GM23338 (cell line): ENCODE data around the gene CCR7. TPM values are rescaled to one million over a fixed set of nuclear protein-coding genes. Genes with fewer than 3 reads are reported as not detected.

Experiments
- ATAC-seq: fragments of 200-7000 bp; cut with Tn5 transposase; 3 replicates; pipeline ENCODE4 v1.9.1; 2020
- DNase-seq: peaks from one replicate; pipeline ENCODE4 v3.0.0-alpha.2; 2015; ENCODE audit warnings: low spot score
- H2AFZ ChIP-seq: fragments of 200-600 bp; sonication (generic); 2 replicates; pipeline ENCODE4 v1.8.0; 2016; ENCODE audit warnings: antibody characterized with exemption, mild to moderate bottlenecking, moderate library complexity
- H3F3A ChIP-seq: fragments of 200-600 bp; sonication (generic); replicated peaks from 2 replicates; pipeline ENCODE4 v1.8.0; 2017; ENCODE audit warnings: antibody characterized with exemption, mixed run types, low read depth
- H3K27ac ChIP-seq: fragments of 200-600 bp; sonication (generic); 2 replicates; pipeline ENCODE4 v1.6.1; 2016; ENCODE audit warnings: low read depth
- H3K27me3 ChIP-seq: fragments of 200-600 bp; sonication (generic); 2 replicates; pipeline ENCODE4 v1.8.0; 2016; ENCODE audit warnings: mild to moderate bottlenecking, mixed run types, moderate library complexity; ENCODE audit not compliant: insufficient read depth
- H3K36me3 ChIP-seq: fragments of 200-600 bp; sonication (generic); 2 replicates; pipeline ENCODE4 v1.8.0; 2016; ENCODE audit warnings: mild to moderate bottlenecking; ENCODE audit not compliant: insufficient read depth
- H3K4me1 ChIP-seq: fragments of 200-600 bp; sonication (generic); 2 replicates; pipeline ENCODE4 v1.8.0; 2016; ENCODE audit warnings: mild to moderate bottlenecking, moderate library complexity; ENCODE audit not compliant: insufficient read depth
- H3K4me2 ChIP-seq: fragments of 200-600 bp; sonication (generic); 2 replicates; pipeline ENCODE4 v1.7.1; 2017; ENCODE audit warnings: mixed run types
- H3K4me3 ChIP-seq: fragments of 200-600 bp; sonication (generic); 2 replicates; pipeline ENCODE4 v1.6.1; 2016; ENCODE audit warnings: mixed run types
- H3K79me2 ChIP-seq: fragments of 200-600 bp; sonication (generic); replicated peaks from 2 replicates; pipeline ENCODE4 v1.8.0; 2017; ENCODE audit warnings: mild to moderate bottlenecking; ENCODE audit not compliant: insufficient read depth
- H3K9me2 ChIP-seq: fragments of 200-600 bp; sonication (generic); 2 replicates; pipeline ENCODE4 v1.8.0; 2017; ENCODE audit not compliant: insufficient read depth
- H4K20me1 ChIP-seq: fragments of 200-600 bp; sonication (generic); replicated peaks from 2 replicates; pipeline ENCODE4 v1.8.0; 2017; ENCODE audit warnings: mild to moderate bottlenecking; ENCODE audit not compliant: insufficient read depth
- H3K27ac Mint-ChIP-seq: 2 replicates; pipeline ENCODE4 v1.8.0; 2020; ENCODE audit warnings: inconsistent platforms, mild to moderate bottlenecking, moderate library complexity, mixed read lengths
- H3K27me3 Mint-ChIP-seq: 3 replicates; pipeline ENCODE4 v1.8.0; 2022; ENCODE audit warnings: low read depth, mild to moderate bottlenecking, moderate library complexity, mixed read lengths, inconsistent platforms; ENCODE audit not compliant: insufficient read depth, poor library complexity
- H3K36me3 Mint-ChIP-seq: 3 replicates; pipeline ENCODE4 v1.8.0; 2021; ENCODE audit warnings: low read depth, mild to moderate bottlenecking, inconsistent platforms, moderate library complexity, mixed read lengths
- H3K4me1 Mint-ChIP-seq: 3 replicates; pipeline ENCODE4 v1.8.0; 2020; ENCODE audit warnings: mild to moderate bottlenecking, inconsistent platforms, mixed read lengths
- H3K4me3 Mint-ChIP-seq: 3 replicates; pipeline ENCODE4 v1.8.0; 2021; ENCODE audit warnings: moderate library complexity, mild to moderate bottlenecking, inconsistent platforms, mixed read lengths
- H3K9me3 Mint-ChIP-seq: 3 replicates; pipeline ENCODE4 v1.8.0; 2020; ENCODE audit warnings: moderate library complexity, mild to moderate bottlenecking, inconsistent platforms, mixed read lengths
- CREB1 ChIP-seq: fragments of 250-450 bp; sonication (Bioruptor Pico); IDR thresholded peaks from 2 replicates; pipeline ENCODE4 v1.5.0; 2020; ENCODE audit warnings: low read depth, mild to moderate bottlenecking, moderate library complexity
- ETS1 ChIP-seq: IDR thresholded peaks from 2 replicates; pipeline ENCODE4 v1.6.1; 2016; ENCODE audit warnings: antibody characterized with exemption
- EZH2 ChIP-seq: fragments of 200-600 bp; sonication (generic); IDR thresholded peaks from one replicate; pipeline ENCODE4 v1.8.0; 2017; ENCODE audit warnings: antibody characterized with exemption, mild to moderate bottlenecking, low read depth; ENCODE audit not compliant: unreplicated experiment
- EZH2phosphoT487 ChIP-seq: fragments of 200-600 bp; sonication (generic); IDR thresholded peaks from one replicate; pipeline ENCODE4 v1.8.1; 2018; ENCODE audit warnings: antibody characterized with exemption; ENCODE audit not compliant: unreplicated experiment
- JUNB ChIP-seq: IDR thresholded peaks from one replicate; pipeline ENCODE4 v1.6.1; 2016; ENCODE audit warnings: antibody characterized with exemption; ENCODE audit not compliant: unreplicated experiment
- NANOG ChIP-seq: IDR thresholded peaks from 2 replicates; pipeline ENCODE4 v1.6.1; 2016; ENCODE audit warnings: antibody characterized with exemption, borderline replicate concordance
- POLR2AphosphoS5 ChIP-seq: IDR thresholded peaks from 2 replicates; pipeline ENCODE4 v1.6.1; 2016; ENCODE audit warnings: antibody characterized with exemption, low read depth
- REST ChIP-seq: IDR thresholded peaks from one replicate; pipeline ENCODE4 v1.6.1; 2018; ENCODE audit warnings: antibody characterized with exemption; ENCODE audit not compliant: unreplicated experiment
- STAT1 ChIP-seq: IDR thresholded peaks from one replicate; pipeline ENCODE4 v1.6.1; 2016; ENCODE audit warnings: antibody characterized with exemption; ENCODE audit not compliant: unreplicated experiment
- ZNF114 ChIP-seq: fragments of 250-450 bp; sonication (Bioruptor Pico); IDR thresholded peaks from 2 replicates; pipeline ENCODE4 v1.5.0; 2020; ENCODE audit warnings: mild to moderate bottlenecking, moderate library complexity
- ZNF331 ChIP-seq: fragments of 250-450 bp; sonication (Bioruptor Pico); IDR thresholded peaks from 2 replicates; pipeline ENCODE4 v1.5.0; 2020; ENCODE audit warnings: low read depth, mild to moderate bottlenecking, moderate library complexity
- polyA plus RNA-seq: library from polyadenylated mRNA; unstranded; fragments of >200 nt; fragmentation: Nextera tagmentation; extraction: Ambion mirVana; gene quantifications from 2 replicates; pipeline ENCODE4 v1.2.1, GENCODE V29; 2016
- total RNA-seq: library from RNA; depleted of rRNA; stranded (reverse); fragments of >200 nt; shearing (Covaris generic); gene quantifications from 2 replicates; pipeline ENCODE4 v1.2.3, GENCODE V29; 2014
- TF ChIP-seq, protein P1 (sequence below): fragments of 250-450 bp; sonication (Bioruptor Pico); IDR thresholded peaks from 2 replicates; pipeline ENCODE4 v1.5.0; 2020; ENCODE audit warnings: mild to moderate bottlenecking, moderate library complexity
- TF ChIP-seq, protein P2 (sequence below), 2 experiments: fragments of 200-600 bp in 1 of 2; sonication (generic) in 1 of 2; conservative IDR thresholded peaks; 2 replicates each; pipeline versions ENCODE4 v1.5.1 to v1.6.1; 2016 to 2017; ENCODE audit warnings: antibody characterized with exemption in 2 of 2, low read depth in 2 of 2, mild to moderate bottlenecking in 2 of 2, moderate library complexity in 1 of 2

CCR7 gene
- total and polyA plus RNA-seq, 2 experiments from 2014 or later = 0.37 to 0.59 TPM

DNA sequence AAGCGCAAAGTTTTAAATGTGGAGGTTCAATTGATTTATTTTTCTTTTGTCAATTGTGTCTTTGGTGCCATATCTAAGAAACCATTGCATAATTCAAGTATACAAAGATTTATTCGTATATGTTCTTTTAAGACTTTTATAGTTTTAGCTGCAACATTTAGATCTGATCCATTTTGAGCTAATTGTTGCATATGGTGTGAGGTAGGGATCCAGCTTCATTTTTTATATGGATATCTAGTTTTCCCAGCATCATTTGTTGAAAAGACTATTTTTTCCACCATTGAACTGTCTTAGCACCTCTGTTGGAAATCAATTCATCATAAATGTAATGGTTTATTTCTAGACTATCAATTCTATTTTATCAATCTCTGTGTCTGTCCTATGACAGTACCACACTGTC lies 2.1 kb upstream of the CCR7 start:
- peaks cover 11% of the 10 kb centered on the region for H3K9me3 Mint-ChIP-seq
- Histone ChIP-seq H3K27ac (no peak overlapping the region), H3K27me3 (no peaks in the 10 kb centered on the region), H2AFZ (no peak overlapping the region), H4K20me1 (no peaks in the 10 kb centered on the region), H3F3A (no peaks in the 10 kb centered on the region), H3K36me3 (peaks cover 7% of the 10 kb centered on the region; the same call in 1 of the 2 replicates), H3K4me1 (peaks cover 7% of the 10 kb centered on the region), H3K79me2 (no peaks in the 10 kb centered on the region), H3K4me2 (no peak overlapping the region), H3K9me2 (peaks cover 12% of the 10 kb centered on the region; the same call in 1 of the 2 replicates), H3K4me3 (no peak overlapping the region)
- H3K27ac Mint-ChIP-seq = no peak overlapping the region
- peaks cover 24% of the 10 kb centered on the region for H3K4me1 Mint-ChIP-seq
- H3K4me3 Mint-ChIP-seq = no peak overlapping the region
- TF ChIP-seq CREB1 (CRISPR knock-in tag) (no peak), NANOG (no peak), ETS1 (no peak), ZNF114 (no peak), EZH2 (no peak), ZNF331 (CRISPR knock-in tag) (no peak), STAT1 (no peak), EZH2phosphoT487 (no peak), REST (no peak), POLR2AphosphoS5 (no peak), JUNB (no peak)
- TF ChIP-seq, protein P1, sequence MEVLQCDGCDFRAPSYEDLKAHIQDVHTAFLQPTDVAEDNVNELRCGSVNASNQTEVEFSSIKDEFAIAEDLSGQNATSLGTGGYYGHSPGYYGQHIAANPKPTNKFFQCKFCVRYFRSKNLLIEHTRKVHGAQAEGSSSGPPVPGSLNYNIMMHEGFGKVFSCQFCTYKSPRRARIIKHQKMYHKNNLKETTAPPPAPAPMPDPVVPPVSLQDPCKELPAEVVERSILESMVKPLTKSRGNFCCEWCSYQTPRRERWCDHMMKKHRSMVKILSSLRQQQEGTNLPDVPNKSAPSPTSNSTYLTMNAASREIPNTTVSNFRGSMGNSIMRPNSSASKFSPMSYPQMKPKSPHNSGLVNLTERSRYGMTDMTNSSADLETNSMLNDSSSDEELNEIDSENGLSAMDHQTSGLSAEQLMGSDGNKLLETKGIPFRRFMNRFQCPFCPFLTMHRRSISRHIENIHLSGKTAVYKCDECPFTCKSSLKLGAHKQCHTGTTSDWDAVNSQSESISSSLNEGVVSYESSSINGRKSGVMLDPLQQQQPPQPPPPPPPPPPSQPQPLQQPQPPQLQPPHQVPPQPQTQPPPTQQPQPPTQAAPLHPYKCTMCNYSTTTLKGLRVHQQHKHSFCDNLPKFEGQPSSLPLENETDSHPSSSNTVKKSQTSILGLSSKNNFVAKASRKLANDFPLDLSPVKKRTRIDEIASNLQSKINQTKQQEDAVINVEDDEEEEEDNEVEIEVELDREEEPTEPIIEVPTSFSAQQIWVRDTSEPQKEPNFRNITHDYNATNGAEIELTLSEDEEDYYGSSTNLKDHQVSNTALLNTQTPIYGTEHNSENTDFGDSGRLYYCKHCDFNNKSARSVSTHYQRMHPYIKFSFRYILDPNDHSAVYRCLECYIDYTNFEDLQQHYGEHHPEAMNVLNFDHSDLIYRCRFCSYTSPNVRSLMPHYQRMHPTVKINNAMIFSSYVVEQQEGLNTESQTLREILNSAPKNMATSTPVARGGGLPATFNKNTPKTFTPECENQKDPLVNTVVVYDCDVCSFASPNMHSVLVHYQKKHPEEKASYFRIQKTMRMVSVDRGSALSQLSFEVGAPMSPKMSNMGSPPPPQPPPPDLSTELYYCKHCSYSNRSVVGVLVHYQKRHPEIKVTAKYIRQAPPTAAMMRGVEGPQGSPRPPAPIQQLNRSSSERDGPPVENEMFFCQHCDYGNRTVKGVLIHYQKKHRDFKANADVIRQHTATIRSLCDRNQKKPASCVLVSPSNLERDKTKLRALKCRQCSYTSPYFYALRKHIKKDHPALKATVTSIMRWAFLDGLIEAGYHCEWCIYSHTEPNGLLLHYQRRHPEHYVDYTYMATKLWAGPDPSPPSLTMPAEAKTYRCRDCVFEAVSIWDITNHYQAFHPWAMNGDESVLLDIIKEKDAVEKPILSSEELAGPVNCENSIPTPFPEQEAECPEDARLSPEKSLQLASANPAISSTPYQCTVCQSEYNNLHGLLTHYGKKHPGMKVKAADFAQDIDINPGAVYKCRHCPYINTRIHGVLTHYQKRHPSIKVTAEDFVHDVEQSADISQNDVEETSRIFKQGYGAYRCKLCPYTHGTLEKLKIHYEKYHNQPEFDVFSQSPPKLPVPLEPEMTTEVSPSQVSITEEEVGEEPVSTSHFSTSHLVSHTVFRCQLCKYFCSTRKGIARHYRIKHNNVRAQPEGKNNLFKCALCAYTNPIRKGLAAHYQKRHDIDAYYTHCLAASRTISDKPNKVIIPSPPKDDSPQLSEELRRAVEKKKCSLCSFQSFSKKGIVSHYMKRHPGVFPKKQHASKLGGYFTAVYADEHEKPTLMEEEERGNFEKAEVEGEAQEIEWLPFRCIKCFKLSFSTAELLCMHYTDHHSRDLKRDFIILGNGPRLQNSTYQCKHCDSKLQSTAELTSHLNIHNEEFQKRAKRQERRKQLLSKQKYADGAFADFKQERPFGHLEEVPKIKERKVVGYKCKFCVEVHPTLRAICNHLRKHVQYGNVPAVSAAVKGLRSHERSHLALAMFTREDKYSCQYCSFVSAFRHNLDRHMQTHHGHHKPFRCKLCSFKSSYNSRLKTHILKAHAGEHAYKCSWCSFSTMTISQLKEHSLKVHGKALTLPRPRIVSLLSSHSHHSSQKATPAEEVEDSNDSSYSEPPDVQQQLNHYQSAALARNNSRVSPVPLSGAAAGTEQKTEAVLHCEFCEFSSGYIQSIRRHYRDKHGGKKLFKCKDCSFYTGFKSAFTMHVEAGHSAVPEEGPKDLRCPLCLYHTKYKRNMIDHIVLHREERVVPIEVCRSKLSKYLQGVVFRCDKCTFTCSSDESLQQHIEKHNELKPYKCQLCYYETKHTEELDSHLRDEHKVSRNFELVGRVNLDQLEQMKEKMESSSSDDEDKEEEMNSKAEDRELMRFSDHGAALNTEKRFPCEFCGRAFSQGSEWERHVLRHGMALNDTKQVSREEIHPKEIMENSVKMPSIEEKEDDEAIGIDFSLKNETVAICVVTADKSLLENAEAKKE = no peak
- TF ChIP-seq, protein P2, sequence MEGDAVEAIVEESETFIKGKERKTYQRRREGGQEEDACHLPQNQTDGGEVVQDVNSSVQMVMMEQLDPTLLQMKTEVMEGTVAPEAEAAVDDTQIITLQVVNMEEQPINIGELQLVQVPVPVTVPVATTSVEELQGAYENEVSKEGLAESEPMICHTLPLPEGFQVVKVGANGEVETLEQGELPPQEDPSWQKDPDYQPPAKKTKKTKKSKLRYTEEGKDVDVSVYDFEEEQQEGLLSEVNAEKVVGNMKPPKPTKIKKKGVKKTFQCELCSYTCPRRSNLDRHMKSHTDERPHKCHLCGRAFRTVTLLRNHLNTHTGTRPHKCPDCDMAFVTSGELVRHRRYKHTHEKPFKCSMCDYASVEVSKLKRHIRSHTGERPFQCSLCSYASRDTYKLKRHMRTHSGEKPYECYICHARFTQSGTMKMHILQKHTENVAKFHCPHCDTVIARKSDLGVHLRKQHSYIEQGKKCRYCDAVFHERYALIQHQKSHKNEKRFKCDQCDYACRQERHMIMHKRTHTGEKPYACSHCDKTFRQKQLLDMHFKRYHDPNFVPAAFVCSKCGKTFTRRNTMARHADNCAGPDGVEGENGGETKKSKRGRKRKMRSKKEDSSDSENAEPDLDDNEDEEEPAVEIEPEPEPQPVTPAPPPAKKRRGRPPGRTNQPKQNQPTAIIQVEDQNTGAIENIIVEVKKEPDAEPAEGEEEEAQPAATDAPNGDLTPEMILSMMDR (conservative IDR thresholded peaks at IDR 0.05; ENCODE audit: low read depth in 2 of 2) = no peak
- ATAC-seq (no peak), DNase-seq (no peak)
- H3K36me3 Mint-ChIP-seq = peaks cover 4% of the 10 kb centered on the region; the same call in 2 of the 3 replicates
- peaks cover 9% of the 10 kb centered on the region for H3K27me3 Mint-ChIP-seq
